Type B pancreatic cell (in vitro differentiated cells): ENCODE results near the gene RNF31. TPM values are rescaled to one million over a fixed set of nuclear protein-coding genes. Genes with fewer than 3 reads are reported as not detected.

Experiments
- DNase-seq: peaks from one replicate; pipeline ENCODE4 v3.0.0; 2021; ENCODE audit warnings: mixed read lengths; ENCODE audit not compliant: unreplicated experiment; ENCODE audit errors: extremely low spot score
- H3K27ac Mint-ChIP-seq: 2 replicates; pipeline ENCODE4 v1.8.0; 2021; ENCODE audit warnings: mild to moderate bottlenecking, mixed read lengths
- H3K27me3 Mint-ChIP-seq: 2 replicates; pipeline ENCODE4 v1.8.0; 2021; ENCODE audit warnings: mixed read lengths
- H3K36me3 Mint-ChIP-seq: 2 replicates; pipeline ENCODE4 v1.8.0; 2021; ENCODE audit warnings: mixed read lengths
- H3K4me1 Mint-ChIP-seq: one replicate; pipeline ENCODE4 v1.8.0; 2021; ENCODE audit warnings: mixed read lengths; ENCODE audit not compliant: unreplicated experiment
- H3K4me3 Mint-ChIP-seq: 2 replicates; pipeline ENCODE4 v1.8.0; 2021; ENCODE audit warnings: mild to moderate bottlenecking, mixed read lengths
- H3K9me3 Mint-ChIP-seq: 2 replicates; pipeline ENCODE4 v1.8.0; 2021; ENCODE audit warnings: mixed read lengths
- total RNA-seq: library from RNA; stranded (reverse); gene quantifications from 2 replicates; pipeline ENCODE4 v1.2.1, GENCODE V29; 2021; ENCODE audit warnings: low replicate concordance
- TF ChIP-seq, protein P1 (sequence below): fragments of 200-600 bp; sonication (generic); conservative IDR thresholded peaks from 2 replicates; pipeline ENCODE4 v1.5.0; 2021; ENCODE audit warnings: antibody characterized with exemption, mild to moderate bottlenecking

RNF31 gene
- total RNA-seq, 1 donor from 2014 or later, result 78.4 TPM

DNA sequence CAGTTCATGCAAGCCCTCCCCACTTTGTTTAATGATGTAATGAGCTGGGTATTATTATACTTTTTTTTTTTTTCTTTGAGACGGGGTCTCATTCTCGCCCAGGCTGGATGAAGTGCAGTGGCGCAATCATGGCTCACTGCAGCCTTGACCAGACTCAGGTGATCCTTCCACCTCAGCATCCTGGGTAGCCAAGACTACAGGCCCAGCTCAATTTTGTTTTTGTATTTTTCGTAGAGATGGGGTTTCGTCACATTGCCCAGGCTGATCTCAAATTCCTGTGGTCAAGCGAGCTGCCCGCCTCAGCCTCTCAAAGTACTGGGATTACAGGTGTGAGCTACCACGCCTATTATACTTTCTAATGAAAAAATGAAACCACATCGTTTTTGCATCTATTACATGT is 37.2 kb upstream of the RNF31 start:
- Mint-ChIP-seq H3K36me3 (peaks cover under 1% of the 10 kb centered on the region), H3K4me3 (no peak overlapping the region), H3K27me3 (no peaks in the 10 kb centered on the region), H3K9me3 (no peaks in the 10 kb centered on the region), H3K4me1 (peaks cover 5% of the 10 kb centered on the region), H3K27ac (no peak overlapping the region)
- TF ChIP-seq, protein P1, sequence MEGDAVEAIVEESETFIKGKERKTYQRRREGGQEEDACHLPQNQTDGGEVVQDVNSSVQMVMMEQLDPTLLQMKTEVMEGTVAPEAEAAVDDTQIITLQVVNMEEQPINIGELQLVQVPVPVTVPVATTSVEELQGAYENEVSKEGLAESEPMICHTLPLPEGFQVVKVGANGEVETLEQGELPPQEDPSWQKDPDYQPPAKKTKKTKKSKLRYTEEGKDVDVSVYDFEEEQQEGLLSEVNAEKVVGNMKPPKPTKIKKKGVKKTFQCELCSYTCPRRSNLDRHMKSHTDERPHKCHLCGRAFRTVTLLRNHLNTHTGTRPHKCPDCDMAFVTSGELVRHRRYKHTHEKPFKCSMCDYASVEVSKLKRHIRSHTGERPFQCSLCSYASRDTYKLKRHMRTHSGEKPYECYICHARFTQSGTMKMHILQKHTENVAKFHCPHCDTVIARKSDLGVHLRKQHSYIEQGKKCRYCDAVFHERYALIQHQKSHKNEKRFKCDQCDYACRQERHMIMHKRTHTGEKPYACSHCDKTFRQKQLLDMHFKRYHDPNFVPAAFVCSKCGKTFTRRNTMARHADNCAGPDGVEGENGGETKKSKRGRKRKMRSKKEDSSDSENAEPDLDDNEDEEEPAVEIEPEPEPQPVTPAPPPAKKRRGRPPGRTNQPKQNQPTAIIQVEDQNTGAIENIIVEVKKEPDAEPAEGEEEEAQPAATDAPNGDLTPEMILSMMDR, result no peak
- no peak for DNase-seq

DNA sequence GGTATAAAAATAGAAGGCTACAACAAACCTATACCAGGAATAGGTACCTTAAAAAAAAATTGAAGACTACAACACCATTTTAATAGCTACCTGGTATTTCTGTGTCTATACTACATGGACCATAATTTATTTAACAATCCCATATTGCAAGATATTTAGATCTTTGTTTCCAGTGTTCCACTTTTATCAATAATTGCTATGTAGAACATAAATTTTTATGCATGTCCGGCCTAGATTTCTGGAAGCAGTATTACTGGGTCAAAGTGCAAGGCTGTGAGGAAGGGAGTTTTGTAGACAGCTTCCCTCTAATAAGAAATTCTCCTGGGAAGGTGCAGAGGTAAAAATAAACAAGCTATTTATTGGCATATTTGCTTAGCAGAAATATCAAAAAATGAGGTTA is 36.8 kb upstream of the RNF31 start:
- Mint-ChIP-seq H3K9me3 (no peaks in the 10 kb centered on the region), H3K36me3 (peaks cover 5% of the 10 kb centered on the region), H3K4me1 (peaks cover 10% of the 10 kb centered on the region), H3K27ac (no peak overlapping the region), H3K4me3 (no peak overlapping the region), H3K27me3 (no peaks in the 10 kb centered on the region)
- DNase-seq, result no peak
- TF ChIP-seq, protein P1, result no peak

DNA sequence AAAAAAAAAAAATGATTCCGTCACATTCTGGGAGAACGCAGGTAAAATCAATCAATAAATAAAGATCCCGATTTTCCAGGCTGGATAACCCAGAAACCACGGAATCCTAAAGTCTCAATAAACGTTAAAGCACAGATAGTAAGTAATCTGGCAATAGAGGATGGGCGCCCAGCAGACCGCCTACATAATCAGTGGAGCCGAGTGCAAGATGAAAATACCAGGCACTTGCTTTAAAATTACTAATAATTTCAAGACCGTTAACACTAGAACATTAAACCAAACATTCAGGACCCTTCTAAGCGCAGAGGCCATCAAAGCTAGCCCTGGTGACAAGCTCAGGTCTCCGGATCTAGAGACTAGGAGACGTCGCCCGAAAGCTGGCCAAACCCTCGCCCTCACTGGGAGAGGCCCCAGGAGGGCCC is 33.9 kb upstream of the RNF31 start:
- DNase-seq, result no peak
- peaks cover 11% of the 10 kb centered on the region for H3K36me3 Mint-ChIP-seq
- H3K4me3 Mint-ChIP-seq, result peak overlapping the region; percentile 99
- H3K4me1 Mint-ChIP-seq, result peaks cover 24% of the 10 kb centered on the region
- TF ChIP-seq, protein P1, result no peak
- no peaks in the 10 kb centered on the region for H3K9me3 Mint-ChIP-seq
- peak overlapping the region; percentile 99 for H3K27ac Mint-ChIP-seq
- H3K27me3 Mint-ChIP-seq, result no peaks in the 10 kb centered on the region

DNA sequence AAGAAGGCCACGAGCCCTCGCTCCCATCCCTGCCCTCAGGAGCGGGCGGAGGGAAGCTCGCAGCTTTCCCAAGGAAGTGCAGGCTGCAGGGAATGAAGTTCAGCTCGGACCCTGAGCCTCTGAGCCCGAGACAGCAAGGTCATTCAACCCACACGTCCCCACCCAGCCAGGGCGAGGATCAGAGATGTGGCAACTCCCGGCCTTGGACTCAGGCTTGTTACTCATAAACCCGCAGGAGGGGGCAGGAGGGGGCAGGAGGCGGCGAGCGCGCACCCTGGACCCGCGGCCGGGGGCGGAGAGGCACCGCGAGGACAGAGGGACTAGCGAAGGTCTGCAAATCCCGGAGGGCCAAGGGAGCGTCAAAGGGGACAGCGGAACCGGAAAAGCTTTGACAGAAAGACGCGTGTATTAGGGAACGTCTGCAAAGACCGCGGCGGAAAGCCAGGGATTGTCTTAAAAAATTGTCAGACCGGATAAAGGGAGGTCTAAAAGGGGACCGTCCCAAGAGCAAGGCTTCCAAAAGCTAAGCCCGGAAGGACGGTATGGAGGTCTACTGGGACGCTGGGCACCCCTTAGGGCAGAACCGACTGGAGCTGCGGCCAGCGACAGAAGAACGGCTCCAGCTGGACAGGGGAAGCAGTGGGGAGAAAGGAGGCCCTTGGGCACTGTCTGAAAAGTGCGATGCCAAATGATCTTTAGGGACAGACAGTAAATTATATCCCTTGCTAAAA is 33.3 kb upstream of the RNF31 start:
- peak; percentile 76 for DNase-seq
- H3K4me1 Mint-ChIP-seq, result peaks cover 20% of the 10 kb centered on the region
- TF ChIP-seq, protein P1, result no peak
- H3K9me3 Mint-ChIP-seq, result no peaks in the 10 kb centered on the region
- H3K27me3 Mint-ChIP-seq, result no peaks in the 10 kb centered on the region
- peaks cover 17% of the 10 kb centered on the region for H3K36me3 Mint-ChIP-seq
- peak overlapping the region; percentile 99 for H3K4me3 Mint-ChIP-seq
- peak overlapping the region; percentile 99 for H3K27ac Mint-ChIP-seq

DNA sequence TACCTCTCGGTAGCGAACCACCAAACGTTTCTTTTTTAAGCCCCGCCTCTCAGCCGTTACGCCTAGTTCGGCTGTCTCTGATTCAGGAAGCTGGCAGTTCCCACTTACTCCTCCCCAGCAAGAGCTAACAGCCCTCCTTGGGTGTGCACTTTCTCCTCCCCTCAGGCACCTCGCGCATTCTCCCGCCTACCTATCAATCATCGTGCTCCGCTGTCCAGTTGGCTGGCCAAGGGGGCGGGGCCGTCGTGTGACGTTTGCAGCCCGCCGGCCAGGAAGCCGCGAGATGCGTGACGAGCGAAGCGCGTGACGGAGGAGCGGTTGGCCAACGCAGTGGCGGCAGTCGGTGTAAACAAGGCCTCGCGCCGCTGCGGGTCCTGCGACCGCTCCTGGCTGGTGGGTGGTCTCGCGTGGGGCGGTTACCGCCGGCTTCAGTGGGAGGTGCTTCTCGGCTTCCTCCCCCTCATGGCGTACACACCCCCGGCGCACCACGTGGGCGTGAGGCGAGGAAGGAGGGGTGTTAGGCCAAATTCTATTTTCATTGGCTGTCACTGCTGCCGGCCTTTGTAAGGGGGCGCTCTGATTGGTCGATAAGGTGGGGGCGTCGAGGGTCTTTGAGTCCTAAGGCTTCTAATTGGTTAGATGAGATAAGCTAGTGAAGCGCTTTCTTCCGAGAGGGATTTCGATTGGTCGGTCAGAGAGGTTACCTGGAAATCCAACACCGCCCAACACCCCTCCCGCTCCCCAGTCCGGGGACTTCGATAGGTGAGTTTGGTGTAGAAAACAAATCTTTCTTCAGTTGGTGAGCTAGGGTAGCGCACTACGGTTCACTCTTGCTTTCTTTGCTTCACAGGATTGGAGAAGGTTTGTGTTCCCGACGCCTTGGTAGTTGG is 32.5 kb upstream of the RNF31 start, which contains the start of the genes DCAF11 and NRL:
TSS of gene DCAF11 (plus strand) at position 246 of the 890 bp plus-strand sequence. CDS start 818 bp downstream, outside the sequence.
TSS of gene NRL (minus strand) at position 418 of the 890 bp plus-strand sequence. CDS start 32,101 bp downstream, outside the sequence.
- TF ChIP-seq, protein P1, result no peak
- peak within 1 kb of the TSS; percentile 99 for H3K4me3 Mint-ChIP-seq
- H3K27me3 Mint-ChIP-seq, result no peaks in the 10 kb centered on the region
- peak within 1 kb of the TSS; percentile 99 for H3K27ac Mint-ChIP-seq
- H3K36me3 Mint-ChIP-seq, result peaks cover 22% of the 10 kb centered on the region
- DNase-seq, result peak; percentile 99
- peaks cover 18% of the 10 kb centered on the region for H3K4me1 Mint-ChIP-seq
- no peaks in the 10 kb centered on the region for H3K9me3 Mint-ChIP-seq
